HG03039 (cell line): ENCODE results near the gene GRID2IP.

Experiments
- ATAC-seq: cut with Tn5 transposase; IDR thresholded peaks from one replicate; pipeline ENCODE4 v1.9.1; 2021; ENCODE audit warnings: mild to moderate bottlenecking, moderate library complexity; ENCODE audit not compliant: unreplicated experiment

Gene GRID2IP

DNA sequence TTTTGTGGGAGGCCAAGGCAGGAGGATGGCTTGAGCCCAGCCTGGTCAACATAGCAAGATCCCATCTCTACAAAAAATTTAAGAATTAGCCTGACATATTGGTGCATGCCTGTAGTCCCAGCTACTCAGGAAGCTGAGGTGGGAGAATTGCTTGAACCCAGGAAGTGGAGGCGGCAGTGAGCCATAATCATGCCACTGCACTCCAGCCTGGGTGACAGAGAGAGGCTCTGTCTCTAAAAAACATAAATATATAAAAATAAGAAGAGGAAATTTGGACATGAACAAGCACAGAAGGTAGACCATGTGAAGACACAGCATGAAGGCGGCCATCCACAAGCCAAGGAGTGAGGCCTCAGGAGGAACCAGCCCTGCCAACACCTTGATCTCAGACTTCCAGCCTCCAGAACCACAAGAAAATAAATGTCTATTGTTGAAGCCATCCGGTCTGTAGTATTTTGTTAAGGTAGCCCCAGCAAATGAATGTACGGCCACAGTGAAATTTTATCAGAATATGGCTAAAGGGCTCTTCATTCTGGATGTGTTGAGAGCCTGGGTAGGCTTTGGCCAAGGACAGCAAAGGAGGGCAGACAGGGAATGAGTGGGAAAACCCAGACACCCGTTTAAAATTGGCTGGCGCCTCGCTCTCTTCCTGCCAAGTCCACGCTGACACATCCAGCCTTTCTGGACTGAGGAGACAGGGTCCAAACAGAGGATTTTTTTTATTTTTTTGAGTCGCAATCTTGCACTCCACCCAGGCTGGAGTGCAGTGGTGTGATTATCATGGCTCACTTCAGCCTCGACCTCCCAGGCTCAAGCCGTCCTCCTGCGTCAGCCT lies 12.9 kb upstream of the GRID2IP start:
- no peak for ATAC-seq

GRCh38 chr7:6562106-6562505 lies 10.8 kb upstream of the GRID2IP start:
- ATAC-seq: no peak

- ATAC-seq: no peak
Measured at GRCh38 chr7:6559896-6560295, 8.6 kb upstream of the GRID2IP start.

GRCh38 chr7:6558837-6559236 lies 7.6 kb upstream of the GRID2IP start:
- ATAC-seq: no peak

GRCh38 chr7:6556196-6556595 lies 4.9 kb upstream of the GRID2IP start:
- no peak for ATAC-seq

GRCh38 chr7:6554848-6555247 lies 3.6 kb upstream of the GRID2IP start:
- no peak for ATAC-seq

GRCh38 chr7:6553448-6554044 lies 2.3 kb upstream of the GRID2IP start:
- ATAC-seq: no peak

DNA sequence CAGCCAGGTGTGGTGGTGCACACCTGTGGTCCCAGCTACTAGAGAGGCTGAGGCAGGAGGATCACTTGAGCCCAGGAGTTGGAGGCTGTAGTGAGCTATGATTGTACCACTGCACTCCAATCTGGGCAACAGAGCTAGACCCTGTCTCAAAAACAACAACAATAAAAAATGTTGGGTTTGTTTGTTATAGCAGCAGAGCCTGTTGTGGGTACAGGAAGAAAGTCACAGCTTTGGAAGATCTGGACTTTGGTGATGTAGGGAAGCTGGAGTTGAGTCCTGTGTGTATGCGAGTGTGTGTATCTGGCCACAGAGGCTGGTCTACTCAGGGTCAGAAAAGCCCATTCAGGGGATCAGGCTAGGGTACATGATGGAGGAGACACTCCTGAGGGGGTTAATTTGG lies 3.9 kb downstream of the GRID2IP start:
- no peak for ATAC-seq

- ATAC-seq: no peak
Measured at GRCh38 chr7:6546498-6547251, 4.6 kb downstream of the GRID2IP start.

GRCh38 chr7:6545398-6546126 lies 5.7 kb downstream of the GRID2IP start:
- no peak for ATAC-seq

DNA sequence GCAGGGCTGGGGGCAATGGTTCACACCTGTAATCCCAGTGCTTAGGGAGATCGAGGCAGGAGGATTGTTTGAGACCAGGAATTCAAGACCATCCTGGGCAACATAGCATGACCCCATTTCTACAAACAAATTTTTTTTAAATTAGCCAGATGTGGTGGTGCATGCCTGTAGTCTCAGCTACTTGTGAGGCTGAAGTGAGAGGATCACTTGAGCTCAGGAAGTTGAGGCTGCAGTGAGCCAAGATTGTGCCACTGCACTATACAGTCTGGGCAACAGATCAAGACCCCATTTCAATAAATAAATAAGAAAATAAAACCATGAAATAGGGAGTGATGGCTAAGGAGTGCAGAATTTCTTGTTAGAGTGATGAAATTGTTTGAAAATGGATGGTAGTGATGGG lies 8.9 kb downstream of the GRID2IP start:
- no peak for ATAC-seq

DNA sequence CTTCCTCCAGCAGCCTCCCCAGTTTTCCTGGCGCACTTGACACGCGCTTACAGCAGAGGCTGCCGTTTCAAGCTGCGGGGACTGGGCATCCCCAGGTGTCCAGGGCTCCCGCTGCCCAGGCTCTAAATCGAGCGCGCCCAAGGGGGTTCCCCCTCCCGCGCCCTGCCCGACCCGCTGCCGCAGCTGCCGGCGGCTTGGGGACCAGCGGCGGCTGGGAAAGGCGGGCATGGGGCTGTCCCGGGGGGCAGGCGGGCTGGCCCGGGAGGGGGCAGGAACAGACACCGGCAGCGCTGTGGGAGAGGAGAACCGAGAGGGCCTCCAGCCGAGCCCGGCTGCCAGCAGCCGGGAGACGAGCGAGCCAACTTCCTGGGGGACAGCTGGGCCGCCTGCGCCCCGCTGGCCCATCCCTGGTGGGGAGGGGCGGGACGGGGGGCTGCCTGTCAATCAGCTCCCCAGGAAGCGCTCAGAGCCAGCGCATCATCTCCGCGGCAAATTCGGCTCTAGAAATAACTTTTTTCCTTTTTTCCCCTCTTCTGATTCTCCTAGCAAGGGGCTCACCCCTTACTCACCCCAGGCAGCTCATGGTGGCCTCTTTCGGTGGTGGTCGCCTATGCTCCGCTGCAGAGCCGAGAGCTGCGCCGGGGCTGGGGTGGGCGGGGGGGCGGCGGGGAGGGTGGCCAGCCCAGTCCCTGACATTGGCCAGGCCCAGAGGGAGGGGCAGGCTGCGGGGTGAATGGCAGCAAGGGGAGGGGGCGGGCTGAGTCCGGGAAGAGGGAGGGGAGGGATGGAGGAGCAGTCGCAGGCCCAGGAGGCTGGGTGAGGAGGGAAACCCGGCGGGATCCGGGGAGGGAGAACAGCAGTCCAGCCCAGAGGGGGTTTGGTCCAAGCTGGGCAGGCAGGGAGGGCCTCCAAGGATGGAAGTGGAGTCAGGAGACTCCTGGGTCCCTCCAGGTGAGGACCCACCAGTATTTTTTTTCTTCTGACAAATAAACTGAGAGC lies 14.7 kb downstream of the GRID2IP start:
- no peak for ATAC-seq

GRCh38 chr7:6533893-6534495 lies 17.3 kb downstream of the GRID2IP start:
- no peak for ATAC-seq

GRCh38 chr7:6532516-6532915 lies 18.7 kb downstream of the GRID2IP start:
- ATAC-seq: no peak

GRCh38 chr7:6531492-6532279 lies 19.6 kb downstream of the GRID2IP start:
- ATAC-seq: no peak

GRCh38 chr7:6530626-6531491 lies 20.4 kb downstream of the GRID2IP start:
- ATAC-seq: no peak

DNA sequence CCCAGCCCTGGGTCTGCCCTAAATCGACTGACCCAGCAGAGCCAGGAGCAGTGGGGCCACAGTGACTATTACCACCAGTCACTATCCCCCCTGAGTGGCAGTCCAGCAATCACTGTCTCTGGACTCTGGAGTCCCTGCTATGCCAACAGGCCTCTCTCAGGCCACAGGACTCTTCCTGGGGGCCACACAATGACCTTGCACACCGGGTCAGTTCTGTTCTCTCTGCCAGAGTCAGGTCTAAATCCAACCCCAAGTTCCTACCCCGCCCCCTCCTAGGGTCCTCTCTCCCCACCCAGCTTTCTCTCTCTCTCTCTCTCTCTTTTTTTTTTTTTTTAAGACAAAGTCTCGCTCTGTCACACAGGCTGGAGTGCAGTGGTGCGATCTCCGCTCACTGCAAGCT lies 21.6 kb downstream of the GRID2IP start:
- no peak for ATAC-seq
